ENCODE measurements around the gene ATP8A2.
A peak's percentile ranks its signal among the peaks of the same experiment; 100 is the strongest.
"Not testable (repeated sequence)": the region's sequence is repeated elsewhere in the genome, so short reads cannot be mapped to it uniquely, and the experiment has no call there.

ATP8A2 gene

GRCh38 chr13:25570185-25570584, 198.4 kb downstream of the ATP8A2 start:
- DNase-seq = no peak

- DNase-seq = no peak
Measured at GRCh38 chr13:25571237-25571636, 199.5 kb downstream of the ATP8A2 start.

- DNase-seq = not testable (repeated sequence)
Measured at GRCh38 chr13:25572171-25572570, 200.4 kb downstream of the ATP8A2 start.

- DNase-seq = peak; percentile 87
Measured at GRCh38 chr13:25574437-25575411, 202.9 kb downstream of the ATP8A2 start.

- DNase-seq = no peak
Measured at GRCh38 chr13:25575562-25575961, 203.8 kb downstream of the ATP8A2 start.

- DNase-seq = no peak
Measured at GRCh38 chr13:25578526-25578925, 206.8 kb downstream of the ATP8A2 start.

GRCh38 chr13:25579221-25579620, 207.4 kb downstream of the ATP8A2 start:
- no peak for DNase-seq

GRCh38 chr13:25581351-25581750, 209.6 kb downstream of the ATP8A2 start:
- no peak for DNase-seq

- DNase-seq = no peak
Measured at GRCh38 chr13:25584087-25584486, 212.3 kb downstream of the ATP8A2 start.

- no peak for DNase-seq
Measured at GRCh38 chr13:25585000-25585399, 213.2 kb downstream of the ATP8A2 start.

GRCh38 chr13:25587326-25587980, 215.7 kb downstream of the ATP8A2 start:
- no peak for DNase-seq

GRCh38 chr13:25588336-25589060, 216.7 kb downstream of the ATP8A2 start:
- DNase-seq = no peak

GRCh38 chr13:25598421-25598820, 226.6 kb downstream of the ATP8A2 start:
- no peak for DNase-seq

GRCh38 chr13:25602176-25602575, 230.4 kb downstream of the ATP8A2 start:
- no peak for DNase-seq

GRCh38 chr13:25604106-25604505, 232.3 kb downstream of the ATP8A2 start:
- DNase-seq = no peak

- no peak for DNase-seq
Measured at GRCh38 chr13:25607096-25607495, 235.3 kb downstream of the ATP8A2 start.

- no peak for DNase-seq
Measured at GRCh38 chr13:25608181-25608580, 236.4 kb downstream of the ATP8A2 start.

- no peak for DNase-seq
Measured at GRCh38 chr13:25616674-25617073, 244.9 kb downstream of the ATP8A2 start.

- no peak for DNase-seq
Measured at GRCh38 chr13:25619897-25620296, 248.1 kb downstream of the ATP8A2 start.

GRCh38 chr13:25625414-25625813, 253.6 kb downstream of the ATP8A2 start:
- DNase-seq = no peak

- no peak for DNase-seq
Measured at GRCh38 chr13:25630329-25630900, 258.6 kb downstream of the ATP8A2 start.

- DNase-seq = no peak
Measured at GRCh38 chr13:25632166-25632888, 260.6 kb downstream of the ATP8A2 start.
